HepG2 (cell line): ENCODE data around the gene UBQLN2. TPM values are rescaled to one million over a fixed set of nuclear protein-coding genes. Genes with fewer than 3 reads are reported as not detected.

Experiments
- ATAC-seq: fragments of 200-7000 bp; cut with Tn5 transposase; 3 replicates; pipeline ENCODE4 v1.9.1; 2020; ENCODE audit warnings: mild to moderate bottlenecking, moderate library complexity
- BruUV-seq: library from RNA; stranded (reverse); fragments of 400-500 nt; replicated peaks from 2 replicates; lab custom pipeline; 2021; lab: Mats Ljungman, UMichigan
- CTCF ChIA-PET: fragments of 300-600 bp; formaldehyde crosslinking; extraction: SDS; loops from one replicate; lab custom pipeline; 2021; ENCODE audit warnings: low total read pairs, inconsistent platforms, low intra/inter-chr PET ratio; lab: Yijun Ruan, JAX
- POLR2A ChIA-PET: fragments of 350-600 bp; sonication (Branson Sonifier 250); formaldehyde crosslinking; loops from one replicate; lab custom pipeline; 2020; ENCODE audit warnings: antibody characterized with exemption, inconsistent platforms; lab: Yijun Ruan, JAX
- DNase-seq: peaks from one replicate; pipeline ENCODE4 v3.0.0-alpha.2; 2015; ENCODE audit warnings: low spot score
- FAIRE-seq: peaks from 3 replicates; lab custom pipeline; 2011; peaks lifted over from hg19 to GRCh38; lab: Jason Lieb, UNC
- H2AFZ ChIP-seq: one replicate; pipeline ENCODE4 v1.6.1; 2011; ENCODE audit warnings: low read length, inconsistent platforms
- H3K27ac ChIP-seq: fragments of 300-600 bp; 3 replicates; pipeline ENCODE4 v1.8.0; 2011; ENCODE audit warnings: mixed run types, mild to moderate bottlenecking, mixed read lengths, low read length, inconsistent platforms; ENCODE audit not compliant: insufficient read depth; ENCODE audit errors: extremely low read length
- H3K27me3 ChIP-seq, 2 experiments: fragments of 200-600 bp in 1 of 2; 2 replicates in 1 of 2; 3 replicates in 1 of 2; pipeline versions ENCODE4 v1.6.0 to v1.8.0; 2011; ENCODE audit warnings: low read length in 2 of 2, mild to moderate bottlenecking in 2 of 2, moderate library complexity in 2 of 2, inconsistent platforms in 1 of 2; ENCODE audit not compliant: insufficient read depth in 2 of 2, control insufficient read depth in 1 of 2
- H3K36me3 ChIP-seq, 2 experiments: fragments of 200-600 bp in 1 of 2; replicated peaks in 1 of 2; 2 replicates in 1 of 2; 3 replicates in 1 of 2; pipeline versions ENCODE4 v1.5.1 to v1.8.0; 2011; ENCODE audit warnings: low read length in 2 of 2, inconsistent platforms in 1 of 2; ENCODE audit not compliant: insufficient read depth in 2 of 2, control insufficient read depth in 1 of 2
- H3K4me1 ChIP-seq: 2 replicates; pipeline ENCODE4 v1.5.1; 2012; ENCODE audit warnings: low read length, inconsistent platforms; ENCODE audit not compliant: insufficient read depth
- H3K4me2 ChIP-seq: 2 replicates; pipeline ENCODE4 v1.6.0; 2011; ENCODE audit warnings: low read depth, low read length, inconsistent platforms
- H3K4me3 ChIP-seq, 3 experiments: fragments of 200-600 bp in 1 of 3; sonication (generic), shearing (Covaris generic) in 1 of 3; replicated peaks in 1 of 3; 2 replicates each; pipeline ENCODE4 v1.5.1; 2011 to 2016; ENCODE audit warnings: low read length in 3 of 3, inconsistent platforms in 2 of 3, low read depth in 2 of 3, mild to moderate bottlenecking in 2 of 3, control low read depth in 1 of 3, mixed read lengths in 1 of 3; ENCODE audit not compliant: insufficient read depth in 1 of 3
- H3K79me2 ChIP-seq: one replicate; pipeline ENCODE4 v1.6.1; 2011; ENCODE audit warnings: low read length, inconsistent platforms; ENCODE audit not compliant: insufficient read depth
- H3K9ac ChIP-seq: 2 replicates; pipeline ENCODE4 v1.6.0; 2011; ENCODE audit warnings: mild to moderate bottlenecking, low read depth, low read length, inconsistent platforms; ENCODE audit not compliant: insufficient read depth
- H3K9me3 ChIP-seq: 2 replicates; pipeline ENCODE4 v1.5.1; 2012; ENCODE audit warnings: mild to moderate bottlenecking, low read length
- H4K20me1 ChIP-seq: 2 replicates; pipeline ENCODE4 v1.6.0; 2011; ENCODE audit warnings: inconsistent platforms, mild to moderate bottlenecking, low read length, moderate library complexity; ENCODE audit not compliant: insufficient read depth
- HNRNPK ChIP-seq: fragments of 200-400 bp; formaldehyde crosslinking; IDR thresholded peaks from 2 replicates; pipeline ENCODE4 v1.6.1; 2018; ENCODE audit warnings: low read length, low read depth, moderate library complexity, mild to moderate bottlenecking; ENCODE audit not compliant: poor library complexity, severe bottlenecking
- RBM22 ChIP-seq: fragments of 200-400 bp; formaldehyde crosslinking; optimal IDR thresholded peaks from 2 replicates; pipeline ENCODE3; 2017; ENCODE audit warnings: mild to moderate bottlenecking, low read length, moderate library complexity
- ZBTB20 ChIP-seq: sonication (generic); formaldehyde crosslinking; IDR thresholded peaks from 2 replicates; pipeline ENCODE4 v1.8.1; 2023; ENCODE audit warnings: missing genetic modification reagents, low read depth, mild to moderate bottlenecking, borderline replicate concordance
- ZFX ChIP-seq: sonication (generic); formaldehyde crosslinking; IDR thresholded peaks from 2 replicates; pipeline ENCODE4 v1.4.0; 2020; ENCODE audit warnings: mild to moderate bottlenecking, low read depth, missing genetic modification reagents, moderate library complexity
- ZFY ChIP-seq: sonication (generic); formaldehyde crosslinking; IDR thresholded peaks from 2 replicates; pipeline ENCODE4 v1.4.0; 2020; ENCODE audit warnings: missing genetic modification reagents
- ZNF296 ChIP-seq: sonication (generic); formaldehyde crosslinking; conservative IDR thresholded peaks from 2 replicates; pipeline ENCODE4 v1.5.0; 2020; ENCODE audit warnings: mild to moderate bottlenecking, missing genetic modification reagents
- ZNF687 ChIP-seq: sonication (generic); formaldehyde crosslinking; IDR thresholded peaks from 2 replicates; pipeline ENCODE4 v1.5.1; 2020; ENCODE audit warnings: mild to moderate bottlenecking, missing genetic modification reagents, moderate library complexity
- ZNF737 ChIP-seq: sonication (generic); formaldehyde crosslinking; IDR thresholded peaks from 2 replicates; pipeline ENCODE4 v1.5.0; 2020; ENCODE audit warnings: missing genetic modification reagents, mild to moderate bottlenecking, borderline replicate concordance
- ZNF883 ChIP-seq: sonication (generic); formaldehyde crosslinking; IDR thresholded peaks from 2 replicates; pipeline ENCODE4 v1.5.1; 2020; ENCODE audit warnings: mild to moderate bottlenecking, missing genetic modification reagents; ENCODE audit errors: not compliant biosample characterization
- WGBS: methylation state at CpG from one replicate; pipeline ENCODE4 v1.1.6; 2017; ENCODE audit warnings: low lambda C conversion rate; 5-methylcytosine and 5-hydroxymethylcytosine counted together
- in situ Hi-C: cut with HindIII; loops from 2 replicates; pipeline ENCODE4 v1.10.0; 2017; ENCODE audit warnings: low pct_unique_long_range_greater_than_20kb; ENCODE audit not compliant: extremely low pct_ligation_motif_present
- intact Hi-C: fragments of 100-400 bp; cut with micrococcal nuclease; formaldehyde crosslinking; loops from one replicate; pipeline ENCODE4 v1.10.0; 2022; ENCODE audit not compliant: unreplicated experiment
- polyA plus RNA-seq, 8 experiments: library from polyadenylated mRNA; depleted of rRNA in 3 of 8; stranded (reverse) in 7 of 8; unstranded in 1 of 8; fragments of >200 nt; fragmentation: Illumina TruSeq in 4 of 8; extraction: Trizol in 4 of 8; gene quantifications; 2 replicates each; pipeline versions ENCODE4 v1.2.1 to v1.2.3, GENCODE V29; 2011 to 2016; ENCODE audit warnings: low read depth in 4 of 8, missing spikeins in 1 of 8, mixed read lengths in 1 of 8; ENCODE audit not compliant: insufficient read depth in 1 of 8
- total RNA-seq, 5 experiments: library from RNA; depleted of rRNA; stranded (reverse); fragments of >200 nt; fragmentation: Illumina TruSeq; extraction: Trizol; gene quantifications; 2 replicates each; pipeline ENCODE4 v1.2.3, GENCODE V29; 2016; ENCODE audit warnings: low read depth in 1 of 5

UBQLN2 gene
- total and polyA plus RNA-seq, 2 of the 13 experiments (the other 11 are each of a cell fraction or from before 2014, with no cell fraction given): 4.1 to 7.2 TPM

- Histone ChIP-seq H4K20me1 (peaks cover 11% of the 10 kb centered on the region; the same call in 1 of the 2 replicates), H3K9ac (peak overlapping the region; percentile 81), H3K9me3 (no peaks in the 10 kb centered on the region), H2AFZ (no peak overlapping the region), H3K36me3 (no peaks in the 10 kb centered on the region), H3K4me2 (peak overlapping the region; percentile 87), H3K27me3 (no peaks in the 10 kb centered on the region; a peak in 1 of 5 replicates), H3K27ac (no peak overlapping the region), H3K79me2 (peaks cover 37% of the 10 kb centered on the region), H3K4me1 (no peaks in the 10 kb centered on the region), H3K4me3 (peak overlapping the region; percentile 76 to 80 (median 79))
- ATAC-seq (peak; percentile 23), DNase-seq (peak; percentile 0), FAIRE-seq (peak; percentile 4)
- TF ChIP-seq ZNF883 (CRISPR knock-in tag) (no peak), ZNF687 (CRISPR knock-in tag) (peak; percentile 44), ZBTB20 (CRISPR knock-in tag) (no peak), RBM22 (no peak), ZNF296 (CRISPR knock-in tag) (no peak), ZFX (CRISPR knock-in tag) (peak; percentile 45; the same call in 1 of the 2 replicates), ZNF737 (CRISPR knock-in tag) (no peak), HNRNPK (peak; percentile 37), ZFY (CRISPR knock-in tag) (peak; percentile 16; the same call in 1 of the 2 replicates)
- CTCF ChIA-PET: no interaction called here
- intact Hi-C loops: no loop called here
- WGBS: 7% methylated on average over 5 of the region's 20 CpGs
- POLR2A ChIA-PET: no interaction called here
- in situ Hi-C loops: no loop called here
- BruUV-seq: no TSS peak
Measured at GRCh38 chrX:56564921-56565840, 1.8 kb downstream of the UBQLN2 start.
